Measurements from ENCODE around the gene P2RX5.
"Not testable (repeated sequence)": the region's sequence is repeated elsewhere in the genome, so short reads cannot be mapped to it uniquely, and the experiment has no call there.

Gene P2RX5

GRCh38 chr17:3695723-3696411, at the start of gene P2RX5:
P2RX5 (minus strand) TSS chr17:3696155; CDS start chr17:3696005, 150 bp downstream.
- Mint-ChIP-seq H3K4me1 (peaks cover 25% of the 10 kb centered on the region), H3K27me3 (no peaks in the 10 kb centered on the region), H3K4me3 (peak within 1 kb of the TSS; percentile 99), H3K27ac (peak within 1 kb of the TSS; percentile 97), H3K36me3 (peaks cover 17% of the 10 kb centered on the region), H3K9me3 (no peaks in the 10 kb centered on the region)
- peak; percentile 50 for ATAC-seq (ENCODE audit: low read depth)
- peak in 1 of 2 donors; percentile 66 for DNase-seq (ENCODE audit: low spot score in 2 of 2)

GRCh38 chr17:3745071-3745470, 49.1 kb upstream of the P2RX5 start:
- DNase-seq (ENCODE audit: low spot score in 2 of 2) = no peak
- Mint-ChIP-seq H3K9me3 (no peaks in the 10 kb centered on the region), H3K27ac (no peak overlapping the region), H3K4me3 (no peak overlapping the region), H3K36me3 (no peaks in the 10 kb centered on the region), H3K4me1 (peaks cover 7% of the 10 kb centered on the region), H3K27me3 (peaks cover 2% of the 10 kb centered on the region)
- no peak for ATAC-seq (ENCODE audit: low read depth)

GRCh38 chr17:3744014-3744413, 48.1 kb upstream of the P2RX5 start:
- no peak for DNase-seq (ENCODE audit: low spot score in 2 of 2)
- peaks cover 15% of the 10 kb centered on the region for H3K4me1 Mint-ChIP-seq
- H3K27ac Mint-ChIP-seq = no peak overlapping the region
- H3K9me3 Mint-ChIP-seq = no peaks in the 10 kb centered on the region
- H3K36me3 Mint-ChIP-seq = no peaks in the 10 kb centered on the region
- no peak for ATAC-seq (ENCODE audit: low read depth)
- peaks cover 2% of the 10 kb centered on the region for H3K27me3 Mint-ChIP-seq
- no peak overlapping the region for H3K4me3 Mint-ChIP-seq

GRCh38 chr17:3740611-3741073, 44.7 kb upstream of the P2RX5 start:
- Mint-ChIP-seq H3K4me1 (peaks cover 30% of the 10 kb centered on the region), H3K27me3 (no peaks in the 10 kb centered on the region), H3K9me3 (no peaks in the 10 kb centered on the region), H3K27ac (peak overlapping the region; percentile 55), H3K36me3 (no peaks in the 10 kb centered on the region), H3K4me3 (peak overlapping the region; percentile 52)
- ATAC-seq (ENCODE audit: low read depth) (peak; percentile 79), DNase-seq (ENCODE audit: low spot score in 2 of 2) (peak in 1 of 2 donors; percentile 32)

GRCh38 chr17:3739422-3740124, 43.6 kb upstream of the P2RX5 start:
- no peaks in the 10 kb centered on the region for H3K9me3 Mint-ChIP-seq
- DNase-seq (ENCODE audit: low spot score in 2 of 2) = no peak
- peaks cover 30% of the 10 kb centered on the region for H3K4me1 Mint-ChIP-seq
- H3K36me3 Mint-ChIP-seq = no peaks in the 10 kb centered on the region
- no peak for ATAC-seq (ENCODE audit: low read depth)
- H3K4me3 Mint-ChIP-seq = no peak overlapping the region
- H3K27me3 Mint-ChIP-seq = no peaks in the 10 kb centered on the region
- H3K27ac Mint-ChIP-seq = peak overlapping the region; percentile 66

GRCh38 chr17:3738562-3739295, 42.8 kb upstream of the P2RX5 start:
- H3K36me3 Mint-ChIP-seq = no peaks in the 10 kb centered on the region
- H3K27me3 Mint-ChIP-seq = no peaks in the 10 kb centered on the region
- no peak overlapping the region for H3K4me3 Mint-ChIP-seq
- ATAC-seq (ENCODE audit: low read depth) (peak; percentile 64), DNase-seq (ENCODE audit: low spot score in 2 of 2) (peak in 1 of 2 donors; percentile 29)
- peak overlapping the region; percentile 66 for H3K27ac Mint-ChIP-seq
- no peaks in the 10 kb centered on the region for H3K9me3 Mint-ChIP-seq
- peaks cover 33% of the 10 kb centered on the region for H3K4me1 Mint-ChIP-seq

- no peak for DNase-seq (ENCODE audit: low spot score in 2 of 2)
- Mint-ChIP-seq H3K27me3 (no peaks in the 10 kb centered on the region), H3K36me3 (no peaks in the 10 kb centered on the region), H3K4me3 (no peak overlapping the region), H3K9me3 (no peaks in the 10 kb centered on the region), H3K27ac (no peak overlapping the region), H3K4me1 (peaks cover 39% of the 10 kb centered on the region)
- ATAC-seq (ENCODE audit: low read depth) = no peak
Observed at GRCh38 chr17:3735515-3735914, 39.6 kb upstream of the P2RX5 start.

- H3K4me1 Mint-ChIP-seq = peaks cover 38% of the 10 kb centered on the region
- not testable (repeated sequence) for H3K4me3 Mint-ChIP-seq, H3K27ac Mint-ChIP-seq
Observed at GRCh38 chr17:3734911-3735276, 38.9 kb upstream of the P2RX5 start.

GRCh38 chr17:3732210-3732621, 36.3 kb upstream of the P2RX5 start:
- peak; percentile 80 for ATAC-seq (ENCODE audit: low read depth)
- no peak for DNase-seq (ENCODE audit: low spot score in 2 of 2)
- Mint-ChIP-seq H3K36me3 (no peaks in the 10 kb centered on the region), H3K4me3 (peak overlapping the region; percentile 61), H3K27ac (peak overlapping the region; percentile 42), H3K4me1 (peaks cover 26% of the 10 kb centered on the region), H3K9me3 (no peaks in the 10 kb centered on the region), H3K27me3 (no peaks in the 10 kb centered on the region)

More at GRCh38 chr17:3734911-3735276, 38.9 kb upstream of the P2RX5 start:
- ATAC-seq (ENCODE audit: low read depth); H3K9me3 Mint-ChIP-seq; H3K36me3 Mint-ChIP-seq; DNase-seq (ENCODE audit: low spot score in 2 of 2); H3K27me3 Mint-ChIP-seq: not testable (repeated sequence)

GRCh38 chr17:3730881-3731429, 35.0 kb upstream of the P2RX5 start:
- H3K4me1 Mint-ChIP-seq = peaks cover 28% of the 10 kb centered on the region
- H3K36me3 Mint-ChIP-seq = no peaks in the 10 kb centered on the region
- H3K4me3 Mint-ChIP-seq = no peak overlapping the region
- no peak for DNase-seq (ENCODE audit: low spot score in 2 of 2)
- ATAC-seq (ENCODE audit: low read depth) = no peak
- H3K27ac Mint-ChIP-seq = no peak overlapping the region
- H3K9me3 Mint-ChIP-seq = no peaks in the 10 kb centered on the region
- H3K27me3 Mint-ChIP-seq = no peaks in the 10 kb centered on the region

- no peaks in the 10 kb centered on the region for H3K27me3 Mint-ChIP-seq
- ATAC-seq (ENCODE audit: low read depth) (no peak), DNase-seq (ENCODE audit: low spot score in 2 of 2) (no peak)
- H3K4me1 Mint-ChIP-seq = peaks cover 29% of the 10 kb centered on the region
- no peaks in the 10 kb centered on the region for H3K9me3 Mint-ChIP-seq
- no peaks in the 10 kb centered on the region for H3K36me3 Mint-ChIP-seq
- no peak overlapping the region for H3K27ac Mint-ChIP-seq
- H3K4me3 Mint-ChIP-seq = no peak overlapping the region
Observed at GRCh38 chr17:3729881-3730280, 33.9 kb upstream of the P2RX5 start.

- H3K4me3 Mint-ChIP-seq; DNase-seq (ENCODE audit: low spot score in 2 of 2); H3K27me3 Mint-ChIP-seq; H3K9me3 Mint-ChIP-seq; ATAC-seq (ENCODE audit: low read depth); H3K36me3 Mint-ChIP-seq; H3K27ac Mint-ChIP-seq: not testable (repeated sequence)
- H3K4me1 Mint-ChIP-seq = peaks cover 31% of the 10 kb centered on the region
Observed at GRCh38 chr17:3728099-3728498, 32.1 kb upstream of the P2RX5 start.

- peak; percentile 70 for ATAC-seq (ENCODE audit: low read depth)
- H3K4me3 Mint-ChIP-seq = peak overlapping the region; percentile 54
- H3K27ac Mint-ChIP-seq = no peak overlapping the region
- H3K4me1 Mint-ChIP-seq = peaks cover 33% of the 10 kb centered on the region
- no peaks in the 10 kb centered on the region for H3K27me3 Mint-ChIP-seq
- H3K9me3 Mint-ChIP-seq = no peaks in the 10 kb centered on the region
- peak in 1 of 2 donors; percentile 45 for DNase-seq (ENCODE audit: low spot score in 2 of 2)
- peaks cover 5% of the 10 kb centered on the region for H3K36me3 Mint-ChIP-seq
Observed at GRCh38 chr17:3727041-3727440, 31.1 kb upstream of the P2RX5 start.
